Measurements from ENCODE around the gene PIRT.

The PIRT gene

DNA sequence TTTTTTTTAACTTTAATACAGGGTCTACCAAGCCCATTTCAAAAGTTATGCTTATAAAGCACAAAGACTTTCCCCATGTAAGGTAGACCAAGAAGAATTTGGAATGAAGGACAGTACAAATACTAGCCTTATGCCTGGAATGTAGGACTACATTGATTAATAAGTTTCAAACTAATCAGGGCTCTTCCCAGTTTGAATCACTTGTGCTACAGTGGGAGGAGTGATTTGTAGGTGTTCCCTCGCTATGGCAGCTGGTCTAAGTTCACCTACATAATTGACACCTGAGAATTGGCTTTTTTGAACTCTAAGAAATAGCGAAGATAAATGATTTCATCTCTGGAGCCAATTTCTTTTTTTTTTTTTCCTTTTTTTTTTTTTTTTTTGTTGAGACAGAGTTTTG, 52.6 kb downstream of the PIRT start:
- DNase-seq: no peak

DNA sequence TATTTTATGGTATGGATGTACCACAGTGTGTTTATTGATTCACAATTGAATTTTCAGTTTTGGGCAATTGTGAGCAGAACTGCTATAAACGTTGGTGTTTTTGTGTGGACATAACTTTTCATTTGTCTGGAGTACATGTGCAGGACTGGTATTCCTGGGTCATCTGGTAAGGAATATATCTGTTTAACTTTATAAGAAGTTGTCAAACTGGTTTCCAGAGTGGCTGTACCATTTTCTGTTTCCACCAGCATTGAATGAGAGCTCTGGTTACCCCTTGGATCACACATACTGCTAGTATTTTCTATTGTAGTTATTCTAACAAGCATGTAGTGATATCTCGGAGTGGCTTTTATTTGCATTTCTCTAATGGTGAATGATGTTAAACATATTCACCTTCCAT, 58.3 kb downstream of the PIRT start:
- no peak for DNase-seq

DNA sequence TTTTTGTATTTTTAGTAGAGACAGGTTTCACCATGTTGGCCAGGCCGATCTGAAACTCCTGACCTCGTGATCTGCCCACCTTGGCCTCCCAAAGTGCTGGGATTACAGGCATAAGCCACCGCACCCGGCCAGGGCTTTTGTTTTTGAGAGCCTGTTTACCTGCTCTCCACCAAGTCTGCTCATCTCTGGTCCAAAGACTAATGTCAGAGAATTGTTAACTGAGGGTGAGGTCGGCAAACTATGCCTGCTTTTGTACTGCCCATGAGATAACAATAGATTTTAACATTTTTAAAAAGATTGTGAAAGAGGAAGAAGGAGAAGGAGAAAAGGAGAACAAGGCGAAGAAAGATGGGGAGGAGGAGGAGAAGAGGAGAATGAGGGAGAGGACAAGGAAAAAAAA, 60.0 kb downstream of the PIRT start:
- no peak for DNase-seq

DNA sequence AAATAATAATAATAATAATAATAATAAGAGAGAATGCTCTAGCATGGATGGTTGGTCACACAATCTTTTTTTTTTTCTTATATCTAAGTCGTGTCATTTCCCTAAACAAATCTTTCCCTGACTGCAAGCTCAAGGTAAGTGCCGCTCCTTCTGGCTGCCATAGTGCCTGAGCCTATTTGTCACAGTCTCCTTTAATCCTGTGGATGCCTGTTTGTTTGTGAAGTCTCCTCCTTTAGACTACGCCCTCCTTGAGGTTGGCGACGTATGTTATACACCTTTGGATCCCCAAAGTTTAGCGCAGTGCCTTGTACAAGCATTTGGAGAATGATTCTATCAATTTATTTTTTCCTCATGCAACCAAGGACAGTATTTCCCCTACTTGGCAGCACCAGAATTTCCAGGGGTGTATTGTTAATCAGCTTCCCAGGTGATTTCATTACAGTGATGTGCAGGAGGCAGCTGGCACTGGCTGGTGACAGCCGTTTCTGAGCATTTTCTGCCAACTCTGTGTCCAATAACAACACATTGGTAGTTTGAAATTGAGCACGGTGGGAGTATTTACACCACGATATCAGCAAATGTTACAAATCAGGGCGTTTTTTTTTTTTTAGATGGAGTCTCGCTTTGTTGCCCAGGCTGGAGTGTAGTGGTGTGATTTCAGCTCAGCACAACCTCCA, 60.6 kb downstream of the PIRT start:
- no peak for DNase-seq

GRCh38 chr17:10776381-10776780, 61.5 kb downstream of the PIRT start:
- no peak for DNase-seq

DNA sequence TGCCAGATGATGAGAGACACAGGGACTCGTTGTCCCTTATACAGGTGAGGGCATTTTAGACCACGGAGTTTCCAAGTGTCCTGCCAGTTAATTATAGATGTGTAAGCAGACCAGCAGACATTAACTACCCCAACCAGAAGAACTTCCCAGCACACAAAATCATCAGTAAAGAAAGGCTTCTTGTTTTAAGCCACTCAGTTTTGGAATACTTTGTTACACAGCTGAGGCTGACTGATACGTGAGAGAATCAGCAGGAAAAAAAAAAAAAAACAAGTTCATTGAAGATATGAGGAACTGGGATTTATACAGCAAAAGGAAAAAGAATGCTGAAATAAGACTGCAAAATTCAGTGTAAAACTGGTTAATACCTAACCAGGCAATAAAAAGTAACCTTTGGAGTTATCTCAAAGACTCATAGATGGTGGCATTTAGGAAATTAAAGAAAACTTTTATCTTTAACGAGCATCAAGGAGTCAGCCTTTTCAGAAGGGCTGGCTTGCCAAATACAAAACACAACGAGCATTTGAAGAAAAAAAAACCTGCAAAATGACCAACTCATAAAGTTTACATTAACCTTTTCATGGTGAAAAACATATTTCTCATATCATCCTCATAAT, 62.0 kb downstream of the PIRT start:
- no peak for DNase-seq

- DNase-seq: no peak
These were observed 62.8 kb downstream of the PIRT start for GRCh38 chr17:10775058-10775457.

DNA sequence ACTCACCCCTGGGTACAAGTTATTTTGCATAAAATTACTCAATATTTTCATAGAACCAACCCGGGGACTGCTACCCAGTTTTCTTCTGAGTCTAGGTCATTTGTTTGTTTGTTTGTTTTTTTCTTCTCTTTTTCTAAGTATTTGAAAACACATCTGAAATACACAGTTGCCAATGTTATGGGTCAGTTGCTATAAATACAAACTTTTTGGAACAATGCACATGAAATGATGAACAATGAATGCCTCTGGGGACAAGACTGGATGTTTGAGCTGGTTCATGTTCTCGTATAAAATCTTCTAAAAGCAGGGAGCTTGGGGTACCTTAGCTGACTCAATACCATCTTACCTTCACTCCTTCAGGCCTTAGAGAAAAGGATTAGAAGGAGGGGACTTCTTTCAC, 64.5 kb downstream of the PIRT start:
- DNase-seq: no peak

All from CD4-positive, alpha-beta T cell treated with Interleukin-15 for 1 hour (primary cell).